Muscle of back (tissue), 13 donors: ENCODE data around the gene AGTR1. TPM values are rescaled to one million over a fixed set of nuclear protein-coding genes. Genes with fewer than 3 reads are reported as not detected.

Source experiments
- DNase-seq, 3 donors: peaks; one replicate each; pipeline versions ENCODE4 v3.0.0 to v3.0.0-alpha.2; 2013
- long read RNA-seq, 9 donors: transcript quantifications; one replicate each; lab custom pipeline, GENCODE V29; 2026
- polyA plus RNA-seq, 10 donors: library from polyadenylated mRNA; unstranded; fragments of 120-200 nt; gene quantifications; one replicate each; pipeline ENCODE4 v1.2.1, GENCODE V29; 2013; ENCODE audit not compliant: insufficient read length in 10 of 10

AGTR1 gene
- polyA plus RNA-seq = 10 to 100 TPM; 20.0 to 40.9 (median 30.8) TPM
- long read RNA-seq, donor 1, transcript AGTR1-209 (2 exons, 2,359 nt) = major isoform, 8 of 20 reads
- long read RNA-seq, donor 1, partial matches to known transcripts = 8 of 20 reads
- long read RNA-seq, donor 1, other reads (novel, unspliced or antisense) = 0 of 20 reads
- long read RNA-seq, donor 2, partial matches to known transcripts = 7 of 11 reads
- long read RNA-seq, donor 2, other reads (novel, unspliced or antisense) = 0 of 11 reads
- long read RNA-seq, donor 3 = 0 reads
- long read RNA-seq, donor 4, transcript AGTR1-209 (2 exons, 2,359 nt) = major isoform, 5 of 8 reads
- long read RNA-seq, donor 4, partial matches to known transcripts = 0 of 8 reads
- long read RNA-seq, donor 4, other reads (novel, unspliced or antisense) = 0 of 8 reads
- long read RNA-seq, donor 5, transcript AGTR1-201 (3 exons, 2,356 nt) = minor isoform, 7 of 45 reads
- long read RNA-seq, donor 5, transcript AGTR1-209 (2 exons, 2,359 nt) = major isoform, 13 of 45 reads
- long read RNA-seq, donor 5, partial matches to known transcripts = 25 of 45 reads
- long read RNA-seq, donor 5, other reads (novel, unspliced or antisense) = 0 of 45 reads
- long read RNA-seq, donor 6, transcript AGTR1-201 (3 exons, 2,356 nt) = minor isoform, 7 of 15 reads
- long read RNA-seq, donor 6, transcript AGTR1-209 (2 exons, 2,359 nt) = major isoform, 8 of 15 reads
- long read RNA-seq, donor 6, partial matches to known transcripts = 0 of 15 reads
- long read RNA-seq, donor 6, other reads (novel, unspliced or antisense) = 0 of 15 reads
- long read RNA-seq, donor 7, transcript AGTR1-201 (3 exons, 2,356 nt) = major isoform, 5 of 7 reads
- long read RNA-seq, donor 7, partial matches to known transcripts = 0 of 7 reads
- long read RNA-seq, donor 7, other reads (novel, unspliced or antisense) = 0 of 7 reads
- long read RNA-seq, donor 8, partial matches to known transcripts = 0 of 6 reads
- long read RNA-seq, donor 8, other reads (novel, unspliced or antisense) = 0 of 6 reads
- long read RNA-seq, donor 9, partial matches to known transcripts = 0 of 1 reads
- long read RNA-seq, donor 9, other reads (novel, unspliced or antisense) = 0 of 1 reads

DNA sequence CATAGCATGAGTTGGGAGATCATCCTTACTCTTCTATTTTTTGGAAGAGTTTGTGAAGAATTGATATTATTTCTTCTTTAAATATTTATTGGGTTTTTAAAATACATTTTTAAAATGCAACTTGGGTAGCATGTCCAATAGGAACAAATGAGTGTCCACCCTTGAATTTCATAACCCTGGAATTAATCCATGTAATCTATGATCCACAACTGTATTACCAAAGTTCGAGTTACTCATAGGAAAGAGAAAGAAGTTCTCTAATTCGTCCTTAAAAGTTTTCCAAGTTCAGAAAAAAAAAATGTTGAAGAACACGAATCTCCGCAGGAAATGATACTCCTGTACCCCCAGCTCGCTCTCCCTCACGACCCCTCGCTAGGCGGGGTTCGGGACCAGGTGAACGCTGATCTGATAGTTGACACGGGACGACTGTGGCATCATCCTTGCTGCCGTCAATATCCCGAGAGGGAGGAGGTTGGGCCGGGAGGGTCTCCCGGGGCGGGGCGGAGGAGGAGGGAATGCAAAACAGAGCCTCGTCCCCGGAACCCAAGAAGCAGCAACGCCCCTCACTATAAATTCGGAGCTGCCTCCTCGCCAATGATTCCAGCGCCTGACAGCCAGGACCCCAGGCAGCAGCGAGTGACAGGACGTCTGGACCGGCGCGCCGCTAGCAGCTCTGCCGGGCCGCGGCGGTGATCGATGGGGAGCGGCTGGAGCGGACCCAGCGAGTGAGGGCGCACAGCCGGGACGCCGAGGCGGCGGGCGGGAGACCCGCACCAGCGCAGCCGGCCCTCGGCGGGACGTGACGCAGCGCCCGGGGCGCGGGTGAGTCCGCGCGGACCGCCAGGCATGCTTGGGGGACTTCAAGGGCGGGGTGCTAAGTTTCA, at the start of gene AGTR1:
Gene AGTR1, plus strand, starts transcription at position 598 of the 884 bp plus-strand sequence. CDS start 43,133 bp downstream, outside the sequence.
- DNase-seq = peak; percentile 85 to 96 (median 90)

DNA sequence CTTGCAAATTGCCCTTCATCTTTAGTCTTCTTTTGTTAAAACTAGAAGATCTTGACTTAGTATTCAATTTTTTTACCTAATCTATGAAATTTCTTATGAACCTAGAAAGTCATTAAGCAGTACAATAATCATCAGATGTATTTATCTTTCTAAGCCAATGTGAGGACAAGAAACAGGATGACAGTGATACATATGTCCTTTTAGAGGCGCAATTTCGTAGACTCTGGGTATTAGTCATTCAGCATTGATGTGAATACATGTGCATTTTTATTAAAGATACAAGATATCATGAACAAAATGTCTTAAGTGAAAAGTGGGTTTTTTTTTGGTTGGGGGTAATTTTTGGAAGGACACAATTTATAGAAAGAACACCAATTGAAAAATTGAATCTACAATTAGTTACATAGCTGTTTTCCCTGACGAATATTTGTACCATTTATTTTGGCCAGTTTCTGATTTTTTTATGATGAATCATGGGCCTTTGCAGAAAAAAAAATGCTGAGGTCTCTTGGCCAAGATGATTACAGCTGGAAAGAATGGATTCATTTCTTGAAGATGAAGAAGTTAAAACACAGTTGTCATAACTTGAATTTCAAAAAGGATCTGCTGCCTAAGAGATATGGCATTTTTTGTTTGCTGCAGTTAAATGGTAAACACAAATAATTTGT, 48.9 kb upstream of the AGTR1 start:
- peak; percentile 24 to 64 (median 40) for DNase-seq

DNA sequence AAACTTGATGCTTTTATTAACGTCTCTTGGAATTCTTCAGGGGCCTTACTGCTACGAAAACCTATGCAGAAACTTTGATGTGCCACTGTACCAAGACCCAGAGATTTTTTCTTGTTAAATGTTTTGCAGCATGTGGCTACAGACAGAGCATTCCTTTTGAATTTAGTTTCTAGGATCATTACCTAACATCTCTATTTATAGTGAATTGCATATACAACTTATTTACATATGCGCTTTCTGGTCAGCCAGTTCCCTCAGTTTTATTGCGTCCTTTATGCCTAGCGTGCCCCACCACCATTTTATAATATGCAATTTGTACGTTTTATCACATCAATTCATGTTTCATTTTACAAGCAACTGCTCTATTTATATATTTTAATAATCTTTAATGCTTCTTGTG, 46.2 kb upstream of the AGTR1 start:
- no peak for DNase-seq

DNA sequence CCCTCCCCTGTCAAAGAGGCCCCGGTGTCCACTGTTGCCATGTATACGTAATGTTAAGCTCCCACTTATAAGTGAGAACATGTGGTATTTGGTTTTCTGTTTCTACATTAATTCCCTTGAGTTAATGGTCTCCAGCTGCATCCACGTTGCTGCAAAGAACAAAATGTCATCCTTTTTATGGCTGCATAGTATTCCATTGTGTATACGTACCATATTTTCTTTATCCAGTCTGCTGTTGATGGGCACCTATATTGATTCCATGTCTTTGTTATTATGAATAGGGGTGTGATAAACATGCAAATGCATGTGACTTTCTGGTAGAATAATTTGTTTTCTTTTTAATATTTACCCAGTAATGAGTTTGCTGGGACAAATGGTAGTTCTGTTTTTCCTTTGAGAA, 43.3 kb upstream of the AGTR1 start:
- DNase-seq = no peak

DNA sequence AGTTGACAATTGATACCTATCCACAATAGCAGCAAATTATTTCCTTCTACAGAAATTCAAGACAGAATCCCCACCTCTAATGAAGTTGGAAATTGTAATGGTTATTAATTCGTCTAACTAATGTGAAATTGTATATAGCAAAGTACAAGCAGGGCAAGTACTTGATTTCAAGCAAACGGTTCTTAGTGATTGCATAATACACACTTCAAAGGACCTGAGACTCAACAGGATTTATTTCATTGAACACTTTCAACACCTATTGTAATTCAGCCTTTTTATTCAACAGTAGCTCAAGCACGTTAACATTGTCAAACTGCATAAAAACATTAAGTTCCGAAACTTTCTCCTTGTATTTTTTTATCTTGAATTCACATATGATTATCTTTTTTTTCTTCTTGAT, 40.2 kb upstream of the AGTR1 start:
- no peak for DNase-seq

DNA sequence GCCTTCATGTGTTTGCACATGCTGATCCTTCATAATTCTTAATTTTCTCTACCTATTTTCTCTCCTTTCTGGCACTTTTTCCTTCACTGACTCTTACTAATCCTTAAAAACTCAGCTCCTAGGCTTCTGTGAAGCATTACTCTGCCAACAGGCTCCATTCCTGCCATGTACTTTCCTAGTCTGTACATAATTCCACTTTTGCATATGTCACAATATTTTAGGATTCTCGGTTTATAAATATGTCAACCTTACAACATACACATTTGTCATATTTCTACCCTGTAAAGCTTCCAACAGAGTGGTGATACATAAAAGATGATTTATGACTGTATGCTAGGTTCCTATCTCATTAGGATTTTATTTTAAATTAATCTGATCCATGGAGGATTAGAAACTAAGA, 38.2 kb upstream of the AGTR1 start:
- DNase-seq = no peak

DNA sequence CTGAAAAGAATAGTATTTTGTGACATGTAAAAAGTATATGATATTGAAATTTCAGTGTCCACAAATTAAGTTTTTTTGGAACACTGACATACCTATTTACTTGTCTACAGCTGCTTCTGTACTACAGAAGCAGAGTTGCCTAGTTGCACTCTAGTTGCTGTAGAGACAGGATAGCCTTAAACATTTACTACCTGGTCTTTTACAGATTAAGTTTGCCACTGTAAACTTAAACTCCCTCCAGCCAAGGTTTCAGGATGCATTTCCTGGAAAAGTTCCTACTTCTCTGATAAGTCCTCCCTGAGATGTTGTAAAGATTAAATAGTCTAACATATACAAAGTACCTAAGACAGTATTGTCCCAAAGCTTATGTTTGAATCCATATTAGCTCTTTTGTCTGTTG, 17.4 kb upstream of the AGTR1 start:
- DNase-seq = no peak

DNA sequence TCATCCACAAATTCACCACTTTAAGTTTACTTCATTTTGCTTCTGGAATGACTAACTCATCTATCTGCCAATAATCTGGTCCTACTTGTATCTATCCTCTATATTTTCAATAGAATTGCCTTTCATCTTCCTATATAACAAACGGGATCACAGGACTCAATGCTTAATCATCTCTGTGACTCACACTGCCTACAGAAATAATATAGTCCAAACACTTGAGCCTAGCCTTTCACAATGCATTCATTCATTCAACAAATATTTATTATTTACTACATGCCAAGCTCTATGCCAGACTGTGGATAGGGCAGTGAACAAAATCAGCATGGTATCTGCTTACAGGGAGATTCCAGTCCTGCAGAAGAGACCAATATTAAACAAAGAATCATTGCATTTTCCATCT, 16.6 kb upstream of the AGTR1 start:
- no peak for DNase-seq

DNA sequence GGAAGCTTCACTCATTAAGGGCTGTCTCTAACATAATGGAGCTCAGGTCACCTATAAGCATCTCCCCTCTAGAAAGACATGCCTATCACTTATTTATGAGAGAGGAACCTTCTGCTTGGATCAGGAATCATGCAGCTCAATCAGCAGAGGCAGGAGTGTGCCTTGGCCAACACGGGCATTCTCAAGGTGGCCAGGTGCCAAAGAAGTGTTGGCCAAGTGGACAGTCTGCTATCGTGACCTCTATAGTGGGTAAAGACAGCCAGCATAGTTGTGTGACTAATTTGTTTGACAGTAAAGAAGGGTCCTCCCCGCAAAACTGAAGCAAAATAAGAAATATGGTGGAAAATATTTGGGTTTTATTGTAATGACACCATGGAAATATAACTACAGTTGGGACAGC, 14.7 kb upstream of the AGTR1 start:
- no peak for DNase-seq

DNA sequence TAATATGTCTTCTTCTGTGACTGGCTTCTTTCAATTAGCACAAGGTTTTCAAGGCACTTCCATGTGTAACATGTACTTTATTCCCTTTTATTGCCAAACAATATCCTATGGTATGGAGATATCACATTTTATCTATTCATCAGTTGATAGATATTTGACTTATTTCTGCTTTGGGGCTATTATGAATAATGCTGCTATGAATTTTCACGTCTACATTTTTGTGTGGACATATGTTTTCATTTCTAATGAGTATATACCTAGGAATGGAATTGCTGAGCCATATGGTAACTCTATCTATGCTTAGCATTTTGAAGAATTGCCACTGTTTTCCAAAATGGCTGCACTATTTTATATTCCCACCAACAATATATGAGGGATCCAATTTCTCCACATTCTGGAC, 3.6 kb upstream of the AGTR1 start:
- DNase-seq = no peak

DNA sequence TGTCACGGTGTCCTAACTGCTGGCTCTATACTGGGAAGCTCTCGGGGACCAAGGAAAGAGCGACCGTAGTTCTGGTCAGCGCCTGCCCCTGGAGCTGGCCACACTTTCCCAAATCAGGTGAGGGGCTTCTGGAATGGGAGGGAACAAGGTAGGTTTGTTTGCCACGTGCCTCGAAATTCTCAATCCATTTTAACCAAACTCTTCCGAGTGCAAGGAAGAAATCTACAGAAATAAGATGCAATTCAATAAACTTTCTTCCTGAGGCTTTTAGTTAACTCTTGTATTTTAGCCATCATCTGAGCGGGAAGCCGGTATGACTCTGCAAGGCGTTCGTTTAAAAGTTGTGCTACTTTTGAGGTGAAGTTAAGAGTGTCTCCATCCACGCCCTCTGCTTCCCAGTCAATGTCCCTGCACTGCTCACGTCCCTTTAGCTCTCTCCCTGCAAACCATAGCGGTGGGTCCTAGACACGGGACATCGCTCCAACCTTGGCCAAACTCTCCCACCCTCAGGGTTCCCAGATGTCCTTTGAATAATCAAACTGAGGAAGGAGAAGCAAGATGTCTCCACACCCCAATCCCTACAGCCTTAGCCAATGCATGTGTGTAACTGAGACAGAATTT, 597 bp downstream of the AGTR1 start:
- peak in 2 of 3 donors; percentile 25 to 58 for DNase-seq

DNA sequence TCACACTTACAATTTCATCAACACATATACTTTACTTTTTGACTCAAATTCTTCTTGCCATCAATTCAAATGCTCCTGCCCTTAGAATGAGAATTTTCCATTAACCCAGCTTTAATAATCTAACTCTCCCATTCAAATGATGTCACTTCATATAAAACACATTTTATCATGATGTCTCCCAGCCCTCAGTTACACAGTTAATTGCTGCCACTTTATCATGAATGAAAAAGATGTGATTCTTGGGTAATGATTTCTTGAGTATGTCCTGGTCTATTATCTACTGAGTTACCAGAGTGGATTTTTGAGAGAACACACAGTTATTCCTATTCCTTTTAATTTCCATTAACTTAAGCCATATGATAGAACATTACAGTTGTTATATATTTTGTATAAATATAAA, 7.6 kb downstream of the AGTR1 start:
- DNase-seq = no peak

DNA sequence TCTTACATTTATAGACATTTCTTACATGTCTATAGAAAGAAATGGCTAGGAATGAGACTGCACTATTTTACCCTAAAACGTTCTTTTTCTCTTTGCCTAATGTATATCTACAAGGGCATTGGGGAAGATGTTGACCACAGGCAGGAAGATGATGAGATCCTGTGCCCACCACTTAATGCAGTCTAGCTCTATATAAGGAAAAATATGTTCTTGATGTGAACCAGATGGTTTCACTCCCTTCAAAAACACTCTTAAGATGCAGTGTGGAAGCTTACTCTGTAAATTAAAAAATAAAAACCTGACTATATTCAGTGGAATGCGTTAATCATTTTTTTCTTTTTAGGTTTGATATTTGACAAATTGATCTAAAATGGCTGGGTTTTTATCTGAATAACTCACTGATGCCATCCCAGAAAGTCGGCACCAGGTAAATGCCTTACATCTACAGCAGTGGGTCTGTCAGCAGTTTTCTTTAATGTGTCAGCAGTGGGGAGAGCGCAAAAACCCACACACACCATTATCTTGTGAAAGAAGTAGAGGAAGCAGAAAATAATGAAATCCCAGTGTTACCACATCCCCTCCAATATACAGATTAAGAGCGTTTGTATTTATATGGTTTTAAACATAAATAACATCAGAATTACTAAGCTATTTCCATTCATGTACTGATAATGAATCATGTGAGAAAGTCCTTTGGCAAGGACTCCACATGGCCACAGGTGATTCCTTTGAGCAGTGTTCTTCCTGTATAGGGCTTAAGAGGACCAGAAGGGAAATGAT, 10.1 kb downstream of the AGTR1 start:
- DNase-seq = peak in 1 of 3 donors; percentile 45

DNA sequence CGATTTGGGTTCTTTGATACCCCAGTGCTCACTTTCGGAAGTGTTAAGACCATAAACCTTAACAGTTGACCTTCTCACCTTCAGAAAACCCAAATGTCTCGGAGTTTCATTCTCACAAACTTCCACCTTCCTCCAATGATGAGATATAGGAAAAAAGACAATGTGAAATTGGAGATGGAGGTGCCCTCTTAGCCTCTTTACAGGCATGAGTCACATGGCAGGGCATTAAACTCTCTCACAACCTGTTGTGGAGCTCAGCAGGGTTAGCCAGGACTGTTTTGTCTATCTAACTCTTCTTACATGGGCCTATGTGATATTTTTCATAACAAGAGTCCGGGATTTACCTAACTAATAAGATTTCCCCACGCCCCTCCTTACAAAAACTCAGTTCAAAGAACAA, 10.7 kb downstream of the AGTR1 start:
- no peak for DNase-seq

DNA sequence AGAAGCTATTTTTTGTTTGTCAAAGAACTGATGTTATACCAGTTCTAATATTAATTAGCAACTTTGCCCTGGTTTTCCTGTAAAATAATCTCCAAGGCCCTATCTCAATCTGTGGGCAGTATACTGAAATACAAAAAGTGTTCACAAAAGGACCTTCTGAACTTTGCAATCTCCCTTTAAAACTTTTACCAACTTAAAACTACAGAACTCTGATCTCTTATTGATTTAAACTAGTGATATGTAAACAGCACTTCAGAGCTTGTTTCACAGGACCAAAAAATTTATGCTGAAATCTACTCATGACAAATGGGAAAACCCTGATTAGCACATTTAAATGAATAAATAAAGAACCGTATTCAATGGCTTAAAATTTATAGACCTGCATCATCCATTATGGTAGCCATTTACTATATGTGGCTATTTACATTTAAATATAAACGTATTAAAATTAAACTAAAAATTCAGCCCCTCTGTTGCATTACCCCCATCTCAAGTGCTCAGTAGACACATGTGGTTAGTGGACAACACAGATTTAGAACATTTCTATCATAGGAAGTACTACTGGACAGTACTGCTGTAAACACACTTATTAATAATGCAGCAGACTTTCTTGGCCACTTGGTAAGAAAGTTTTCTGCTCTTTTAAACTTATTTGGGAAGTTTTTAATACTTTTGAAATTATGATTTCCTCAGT, 12.0 kb downstream of the AGTR1 start:
- DNase-seq = no peak

DNA sequence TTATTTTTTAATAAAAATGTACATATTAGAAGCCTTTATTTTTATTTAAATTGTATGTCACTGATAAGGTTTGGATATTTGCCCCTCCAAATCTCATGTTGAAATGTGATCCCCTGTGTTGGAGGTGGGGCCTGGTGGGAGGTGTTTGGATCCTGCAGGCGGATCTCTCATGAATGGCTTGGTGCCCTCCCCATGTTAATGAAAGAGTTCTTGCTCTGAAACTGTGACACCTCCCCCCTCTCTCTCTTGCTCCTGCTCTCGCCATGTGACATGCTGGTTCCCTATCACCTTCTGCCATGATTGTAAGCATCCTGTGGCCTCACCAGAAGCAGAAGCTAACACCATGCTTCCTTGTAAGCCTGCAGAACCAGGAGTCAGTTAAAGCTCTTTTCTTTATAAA, 13.0 kb downstream of the AGTR1 start:
- DNase-seq = no peak

DNA sequence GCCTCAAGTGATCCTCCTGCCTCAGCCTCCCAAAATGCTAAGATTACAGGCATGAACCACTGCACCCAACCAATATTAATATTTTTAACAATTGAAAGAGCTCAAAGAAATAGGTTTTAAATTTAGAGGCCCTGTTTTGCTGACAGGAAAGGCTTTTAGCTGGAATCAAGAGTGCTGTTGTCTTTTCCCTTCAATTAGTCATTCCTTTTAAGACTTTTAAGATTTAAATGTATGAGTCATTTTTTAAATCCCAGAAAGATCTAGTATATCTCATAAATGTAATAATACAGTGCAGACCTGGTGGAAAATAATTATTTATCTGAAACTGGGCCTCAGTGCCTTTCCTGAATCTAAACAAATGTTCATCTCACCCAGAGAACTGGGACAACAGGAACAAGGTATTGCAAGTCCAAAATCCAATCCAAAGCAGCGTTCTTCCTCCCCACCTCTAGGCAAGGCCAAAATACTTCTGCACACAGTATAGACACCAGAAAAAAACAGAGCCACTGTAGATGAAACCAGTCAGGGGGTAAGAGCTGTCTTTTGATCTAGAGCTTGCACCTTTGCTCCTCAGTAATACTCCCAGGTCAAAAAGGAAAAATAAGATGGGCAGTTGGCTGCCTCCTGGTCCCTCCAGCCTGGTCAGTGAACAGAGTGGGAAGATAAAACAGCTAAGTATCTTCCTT, 14.4 kb downstream of the AGTR1 start:
- DNase-seq = no peak

DNA sequence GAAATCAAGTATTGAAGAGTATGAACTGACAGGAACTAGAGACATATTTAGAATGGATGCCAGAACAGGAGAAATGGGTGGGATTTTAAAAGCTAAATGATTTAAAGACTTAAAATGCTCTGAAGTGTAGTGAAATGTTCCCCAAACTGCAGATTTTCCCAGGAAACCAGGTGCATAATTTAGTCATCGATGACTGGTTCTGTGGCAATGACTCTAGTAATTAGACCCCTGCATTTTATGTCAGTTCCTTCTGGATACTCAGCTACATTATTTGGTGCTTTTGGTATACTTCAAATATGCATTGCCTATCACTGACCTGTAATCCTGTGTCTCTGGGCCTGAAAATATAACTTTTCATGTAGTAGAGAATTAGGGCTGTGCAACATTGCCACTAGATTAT, 16.8 kb downstream of the AGTR1 start:
- DNase-seq = no peak
